ENCODE measurements around the gene ACOT8. TPM values are rescaled to one million over a fixed set of nuclear protein-coding genes. Genes with fewer than 3 reads are reported as not detected.
"Not testable (repeated sequence)": the region's sequence is repeated elsewhere in the genome, so short reads cannot be mapped to it uniquely, and the experiment has no call there.

The ACOT8 gene
- total and polyA plus RNA-seq, 11 donors, result 22.5 to 57.8 (median 32.4) TPM

- peaks cover 0 to 26% (median 13%) of the 10 kb centered on the region in 9 donors for H3K36me3 ChIP-seq
- H3K27me3 ChIP-seq, result no peaks in the 10 kb centered on the region
- no peaks in the 10 kb centered on the region for H3K9me3 ChIP-seq
- 3 to 8% (median 3%) methylated on average over 25 to 71 of the region's 71 CpGs for WGBS, 4 donors
- peak overlapping the region; percentile 89 to 99 (median 95) for H3K27ac ChIP-seq
- peaks cover 0 to 51% (median 34%) of the 10 kb centered on the region in 12 donors for H3K4me1 ChIP-seq
- TF ChIP-seq POLR2A (IDR thresholded peaks at IDR 0.05) (peak in 1 of 2 donors; percentile 41), CTCF (IDR thresholded peaks at IDR 0.05) (no peak)
- ATAC-seq (peak; percentile 67 to 88 (median 84)), DNase-seq (peak; percentile 75 to 89 (median 83))
- intact Hi-C loops (cut with DNase I), result loop anchor here in 3 of 10 donors (2.0 to 10.0 kb wide), 2 partner anchors 57 to 101 kb away; partner anchors contain the start of genes PCIF1 (in 2 of the 3), CTSA (in 1 of the 3) and NEURL2 (in 1 of the 3)
- peak overlapping the region; percentile 54 to 90 (median 73) for H3K4me3 ChIP-seq
These were observed 23.1 kb downstream of the ACOT8 start for GRCh38 chr20:45833883-45834796.

DNA sequence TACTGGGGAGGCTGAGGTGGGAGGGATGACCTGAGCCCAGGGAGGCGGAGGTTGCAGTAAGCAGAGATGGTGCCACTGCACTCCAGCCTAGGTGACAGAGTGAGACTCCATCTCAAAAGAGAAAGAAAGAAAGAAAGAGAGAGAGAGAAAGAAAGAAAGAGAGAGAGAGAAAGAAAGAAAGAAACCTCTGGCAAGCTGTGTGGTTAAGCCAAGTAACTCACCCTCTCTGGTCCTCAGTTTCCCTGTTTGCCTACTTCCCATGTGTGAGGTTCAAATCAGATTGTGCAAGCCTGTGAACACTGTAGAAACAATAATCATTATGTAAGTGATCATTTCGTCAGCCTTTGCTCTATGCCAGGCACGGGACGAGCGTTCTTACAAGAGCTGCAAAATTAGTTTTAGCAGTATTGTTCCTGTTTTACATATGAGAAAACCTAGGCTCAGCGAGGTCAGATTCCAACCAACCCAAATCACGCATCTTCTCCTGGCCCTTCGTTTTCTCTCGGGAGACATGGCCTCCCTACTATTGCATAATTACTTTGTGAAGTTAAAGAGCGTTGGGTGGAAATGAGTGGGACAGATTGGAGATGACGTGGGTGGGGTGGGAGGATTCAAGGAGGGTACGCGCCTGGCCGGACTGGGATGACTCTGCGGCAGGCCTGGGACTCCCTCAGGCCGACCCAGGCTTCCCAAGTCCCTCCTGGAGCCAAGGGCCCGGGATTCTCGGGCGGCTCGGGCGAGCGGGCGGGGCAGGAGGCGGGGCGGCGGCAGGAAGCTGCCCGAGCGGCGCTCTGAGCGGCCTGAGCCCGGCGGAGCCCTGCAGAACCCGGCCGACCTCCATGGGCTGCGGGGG is 23.9 kb downstream of the ACOT8 start, which contains the start of gene SNX21:
TSS of gene SNX21 (plus strand) at position 770 of the 853 bp plus-strand sequence. CDS start 121 bp downstream, outside the sequence.
- peak; percentile 88 to 95 (median 92) for DNase-seq
- ATAC-seq, result peak; percentile 84 to 92 (median 88)
- intact Hi-C loops (cut with DNase I), result loop anchor here in 2 of 10 donors (10.0 kb wide), 1 partner anchor 102 kb away; the partner anchor contains the start of gene PCIF1 (in 2 of the 2)
- Histone ChIP-seq H3K4me1 (peaks cover 0 to 53% (median 36%) of the 10 kb centered on the region in 12 donors), H3K36me3 (peaks cover 0 to 17% (median 8%) of the 10 kb centered on the region in 9 donors), H3K27me3 (no peaks in the 10 kb centered on the region), H3K4me3 (peak within 1 kb of the TSS; percentile 54 to 90 (median 73)), H3K9me3 (no peaks in the 10 kb centered on the region), H3K27ac (peak within 1 kb of the TSS; percentile 89 to 99 (median 95))
- TF ChIP-seq POLR2A (IDR thresholded peaks at IDR 0.05) (peak in 1 of 2 donors; percentile 48), CTCF (IDR thresholded peaks at IDR 0.05) (no peak)
- 4 to 10% (median 6%) methylated on average over 16 to 35 of the region's 35 CpGs for WGBS, 4 donors

DNA sequence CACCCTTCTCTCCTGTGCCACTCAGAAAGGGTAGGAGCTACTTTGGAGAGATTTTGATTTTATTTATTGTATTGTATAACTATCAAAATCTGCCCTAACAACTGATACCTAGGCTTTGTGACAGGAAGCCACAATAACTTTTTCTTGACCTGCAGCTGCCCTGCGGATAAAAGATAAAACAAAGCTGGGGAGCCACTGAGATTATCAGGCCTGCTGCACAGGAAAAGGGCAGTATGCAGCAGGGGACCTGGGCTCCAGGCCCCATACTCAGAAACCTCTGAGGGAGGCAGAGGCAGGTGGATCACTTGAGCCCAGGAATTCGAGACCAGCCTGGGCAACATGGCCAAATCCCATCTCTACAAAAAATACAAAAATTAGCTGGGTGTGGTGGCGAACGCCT is 24.6 kb downstream of the ACOT8 start:
- H3K36me3 ChIP-seq, result peaks cover 0 to 12% (median 5%) of the 10 kb centered on the region in 9 donors
- H3K9me3 ChIP-seq, result no peaks in the 10 kb centered on the region
- intact Hi-C loops (cut with DNase I), result loop anchor here in 2 of 10 donors (10.0 kb wide), 1 partner anchor 102 kb away; the partner anchor contains the start of gene PCIF1 (in 2 of the 2)
- 84 to 91% (median 87%) methylated on average over 4 of the region's 4 CpGs for WGBS, 4 donors
- no peaks in the 10 kb centered on the region for H3K27me3 ChIP-seq
- H3K4me1 ChIP-seq, result peaks cover 0 to 53% (median 36%) of the 10 kb centered on the region in 12 donors
- H3K4me3 ChIP-seq, result peak overlapping the region in 5 of 12 donors; percentile 68 to 81 (median 79)
- DNase-seq (no peak), ATAC-seq (no peak)
- no peak for TF ChIP-seq CTCF (IDR thresholded peaks at IDR 0.05)
- TF ChIP-seq POLR2A (IDR thresholded peaks at IDR 0.05), result no peak
- H3K27ac ChIP-seq, result peak overlapping the region; percentile 89 to 99 (median 95)

DNA sequence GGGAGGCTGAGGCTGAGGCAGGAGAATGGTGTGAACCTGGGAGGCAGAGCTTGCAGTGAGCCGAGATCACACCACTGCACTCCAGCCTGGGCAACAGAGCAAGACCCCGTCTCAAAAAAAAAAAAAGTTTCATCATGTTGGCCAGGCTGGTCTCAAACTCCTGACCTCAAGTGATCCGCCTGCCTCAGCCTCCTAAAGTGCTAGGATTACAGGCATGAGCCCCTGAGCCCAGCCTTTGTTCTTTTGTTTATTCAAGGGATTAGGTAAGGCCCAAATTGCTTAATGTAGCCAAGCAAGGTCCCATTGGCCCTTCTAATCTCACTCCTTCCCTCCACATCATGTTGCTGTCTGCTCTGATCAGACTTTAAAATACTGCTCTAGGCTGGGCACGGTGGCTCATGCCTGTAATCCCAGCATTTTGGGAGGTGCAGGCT is 27.5 kb downstream of the ACOT8 start:
- not testable (repeated sequence) for H3K27me3 ChIP-seq, H3K4me3 ChIP-seq, H3K36me3 ChIP-seq, H3K27ac ChIP-seq, ATAC-seq, DNase-seq, H3K9me3 ChIP-seq
- peaks cover 0 to 36% (median 25%) of the 10 kb centered on the region in 12 donors for H3K4me1 ChIP-seq
- intact Hi-C loops (cut with DNase I), result loop anchor here in 7 of 10 donors (5.0 to 10.0 kb wide), 3 partner anchors 105 to 135 kb away; partner anchors contain the start of gene PCIF1 (in 2 of the 7)
- 84 to 96% (median 90%) methylated on average over 4 of the region's 4 CpGs for WGBS, 4 donors

All from heart left ventricle (tissue), 16 donors.